ENCODE measurements around the gene RGS4. TPM values are rescaled to one million over a fixed set of nuclear protein-coding genes. Genes with fewer than 3 reads are reported as not detected.

Gene RGS4
- total and polyA plus RNA-seq, 2 donors (not counting 1 experiment from before 2014, with no cell fraction given): not detected

DNA sequence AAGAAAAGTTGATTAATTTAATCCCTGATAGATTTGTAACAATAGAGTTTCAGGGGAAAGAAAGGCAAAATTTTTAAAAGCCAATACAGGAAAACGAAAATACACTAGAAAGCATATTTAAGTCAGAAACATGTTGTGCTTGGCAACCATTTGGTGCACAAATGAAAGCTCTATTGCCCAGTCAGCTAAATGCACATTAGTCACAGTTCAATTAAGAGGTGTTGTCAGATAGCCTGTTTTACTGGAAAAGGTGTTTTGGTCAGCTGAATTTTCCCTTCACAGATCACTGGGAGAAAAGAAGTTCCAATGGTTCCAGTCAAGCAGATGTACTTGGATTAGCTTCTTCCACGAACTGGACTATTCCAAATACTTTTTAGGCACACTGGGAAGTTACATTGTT, 25.4 kb downstream of the RGS4 start:
- Histone ChIP-seq H2AFZ (ENCODE audit: insufficient read depth, low read depth, low read length, poor library complexity, severe bottlenecking) (no peak overlapping the region), H3K9me3 (ENCODE audit: control extremely low read depth in 1 of 3, control insufficient read depth in 2 of 3, insufficient read depth in 1 of 3, low read length in 2 of 3) (peaks cover 0 to 3% (median 0%) of the 10 kb centered on the region in 3 donors), H3K4me3 (ENCODE audit: control extremely low read depth in 1 of 5, extremely low read depth in 1 of 5, insufficient read depth in 1 of 5, low read depth in 2 of 5, low read length in 4 of 5) (no peak overlapping the region), H3K27ac (ENCODE audit: low read length in 2 of 2) (no peak overlapping the region), H3K79me2 (ENCODE audit: control insufficient read depth, insufficient read depth, low read length) (no peaks in the 10 kb centered on the region), H3K4me2 (replicated peaks; ENCODE audit: low read depth, low read length, poor library complexity, severe bottlenecking) (no peak overlapping the region), H3K9ac (ENCODE audit: low read length) (no peak overlapping the region), H3K36me3 (replicated peaks in 1 of 2; ENCODE audit: control extremely low read depth in 1 of 2, control insufficient read depth in 1 of 2, extremely low read depth in 1 of 2, insufficient read depth in 2 of 2, low read length in 1 of 2) (no peaks in the 10 kb centered on the region), H3K4me1 (ENCODE audit: control insufficient read depth in 2 of 2, insufficient read depth in 2 of 2, low read length in 2 of 2) (no peaks in the 10 kb centered on the region), H3K27me3 (replicated peaks in 1 of 4; ENCODE audit: control extremely low read depth in 1 of 4, control insufficient read depth in 3 of 4, insufficient read depth in 4 of 4, low read length in 3 of 4) (no peaks in the 10 kb centered on the region), H4K20me1 (ENCODE audit: control insufficient read depth, insufficient read depth, low read length, poor library complexity, severe bottlenecking) (no peaks in the 10 kb centered on the region)
- Mint-ChIP-seq H3K9me3 (ENCODE audit: insufficient read depth) (no peaks in the 10 kb centered on the region), H3K27me3 (peaks cover 8% of the 10 kb centered on the region), H3K4me3 (no peak overlapping the region), H3K27ac (no peak overlapping the region), H3K4me1 (no peaks in the 10 kb centered on the region)
- intact Hi-C loops (cut with micrococcal nuclease): no loop called here
- POLR2A ChIA-PET: no interaction called here
- no peak for ATAC-seq (ENCODE audit: low read depth)
- no peak for DNase-seq
- TF ChIP-seq, protein P1, sequence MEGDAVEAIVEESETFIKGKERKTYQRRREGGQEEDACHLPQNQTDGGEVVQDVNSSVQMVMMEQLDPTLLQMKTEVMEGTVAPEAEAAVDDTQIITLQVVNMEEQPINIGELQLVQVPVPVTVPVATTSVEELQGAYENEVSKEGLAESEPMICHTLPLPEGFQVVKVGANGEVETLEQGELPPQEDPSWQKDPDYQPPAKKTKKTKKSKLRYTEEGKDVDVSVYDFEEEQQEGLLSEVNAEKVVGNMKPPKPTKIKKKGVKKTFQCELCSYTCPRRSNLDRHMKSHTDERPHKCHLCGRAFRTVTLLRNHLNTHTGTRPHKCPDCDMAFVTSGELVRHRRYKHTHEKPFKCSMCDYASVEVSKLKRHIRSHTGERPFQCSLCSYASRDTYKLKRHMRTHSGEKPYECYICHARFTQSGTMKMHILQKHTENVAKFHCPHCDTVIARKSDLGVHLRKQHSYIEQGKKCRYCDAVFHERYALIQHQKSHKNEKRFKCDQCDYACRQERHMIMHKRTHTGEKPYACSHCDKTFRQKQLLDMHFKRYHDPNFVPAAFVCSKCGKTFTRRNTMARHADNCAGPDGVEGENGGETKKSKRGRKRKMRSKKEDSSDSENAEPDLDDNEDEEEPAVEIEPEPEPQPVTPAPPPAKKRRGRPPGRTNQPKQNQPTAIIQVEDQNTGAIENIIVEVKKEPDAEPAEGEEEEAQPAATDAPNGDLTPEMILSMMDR (IDR thresholded peaks at IDR 0.05): no peak
- TF ChIP-seq EZH2 (IDR thresholded peaks at IDR 0.05; ENCODE audit: borderline replicate concordance, insufficient read depth, low read depth, low read length, poor library complexity, severe bottlenecking): no peak
- CTCF ChIA-PET: no interaction called here
- WGBS (ENCODE audit: insufficient coverage): 83% methylated on average over 1 of the region's 2 CpGs

DNA sequence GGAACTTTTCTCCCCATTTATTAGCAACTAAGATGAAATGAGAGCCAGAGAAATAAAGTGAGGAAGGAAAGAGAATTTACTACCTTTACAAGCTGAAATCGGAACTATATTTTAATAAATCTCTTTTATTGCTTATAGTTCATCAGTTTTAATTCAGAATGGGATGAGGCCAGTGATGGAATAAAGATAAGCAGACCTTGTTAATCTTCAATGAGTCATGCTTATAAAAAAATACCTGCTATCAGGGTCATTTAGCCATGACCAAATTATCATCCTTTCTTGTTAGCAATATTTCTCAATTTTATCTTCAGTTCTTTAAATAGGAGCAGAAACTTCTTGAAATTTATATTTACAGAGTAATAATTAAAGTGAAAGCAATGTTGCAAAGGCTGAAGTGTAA, 26.1 kb downstream of the RGS4 start:
- H3K27me3 Mint-ChIP-seq: peaks cover 12% of the 10 kb centered on the region
- CTCF ChIA-PET: no interaction called here
- no CpG with 5 or more reads among the region's 1 CpG for WGBS (ENCODE audit: insufficient coverage)

More for the DNA sequence above, 26.1 kb downstream of the RGS4 start:
- Histone ChIP-seq H3K27me3 (replicated peaks in 1 of 4; ENCODE audit: control extremely low read depth in 1 of 4, control insufficient read depth in 3 of 4, insufficient read depth in 4 of 4, low read length in 3 of 4) (no peaks in the 10 kb centered on the region), H3K4me1 (ENCODE audit: control insufficient read depth in 2 of 2, insufficient read depth in 2 of 2, low read length in 2 of 2) (no peaks in the 10 kb centered on the region), H3K9me3 (ENCODE audit: control extremely low read depth in 1 of 3, control insufficient read depth in 2 of 3, insufficient read depth in 1 of 3, low read length in 2 of 3) (peaks cover 0 to 3% (median 0%) of the 10 kb centered on the region in 3 donors), H3K36me3 (replicated peaks in 1 of 2; ENCODE audit: control extremely low read depth in 1 of 2, control insufficient read depth in 1 of 2, extremely low read depth in 1 of 2, insufficient read depth in 2 of 2, low read length in 1 of 2) (no peaks in the 10 kb centered on the region), H2AFZ (ENCODE audit: insufficient read depth, low read depth, low read length, poor library complexity, severe bottlenecking) (no peak overlapping the region), H4K20me1 (ENCODE audit: control insufficient read depth, insufficient read depth, low read length, poor library complexity, severe bottlenecking) (no peaks in the 10 kb centered on the region), H3K9ac (ENCODE audit: low read length) (no peak overlapping the region), H3K27ac (ENCODE audit: low read length in 2 of 2) (no peak overlapping the region), H3K79me2 (ENCODE audit: control insufficient read depth, insufficient read depth, low read length) (no peaks in the 10 kb centered on the region), H3K4me2 (replicated peaks; ENCODE audit: low read depth, low read length, poor library complexity, severe bottlenecking) (no peak overlapping the region), H3K4me3 (ENCODE audit: control extremely low read depth in 1 of 5, extremely low read depth in 1 of 5, insufficient read depth in 1 of 5, low read depth in 2 of 5, low read length in 4 of 5) (no peak overlapping the region)
- TF ChIP-seq EZH2 (IDR thresholded peaks at IDR 0.05; ENCODE audit: borderline replicate concordance, insufficient read depth, low read depth, low read length, poor library complexity, severe bottlenecking): no peak
- TF ChIP-seq, protein P1 (IDR thresholded peaks at IDR 0.05): no peak
- Mint-ChIP-seq H3K9me3 (ENCODE audit: insufficient read depth) (no peaks in the 10 kb centered on the region), H3K4me1 (no peaks in the 10 kb centered on the region), H3K4me3 (no peak overlapping the region), H3K27ac (no peak overlapping the region)
- DNase-seq (no peak), ATAC-seq (ENCODE audit: low read depth) (no peak)
- intact Hi-C loops (cut with micrococcal nuclease): no loop called here
- POLR2A ChIA-PET: no interaction called here
